UCSD-AML1 (cell line): Measurements from ENCODE around the gene RPS29.

Experiments
- DNase-seq: peaks from one replicate; lab custom pipeline; 2025; ENCODE audit not compliant: unreplicated experiment; lab: John Stamatoyannopoulos, UW

The RPS29 gene

DNA sequence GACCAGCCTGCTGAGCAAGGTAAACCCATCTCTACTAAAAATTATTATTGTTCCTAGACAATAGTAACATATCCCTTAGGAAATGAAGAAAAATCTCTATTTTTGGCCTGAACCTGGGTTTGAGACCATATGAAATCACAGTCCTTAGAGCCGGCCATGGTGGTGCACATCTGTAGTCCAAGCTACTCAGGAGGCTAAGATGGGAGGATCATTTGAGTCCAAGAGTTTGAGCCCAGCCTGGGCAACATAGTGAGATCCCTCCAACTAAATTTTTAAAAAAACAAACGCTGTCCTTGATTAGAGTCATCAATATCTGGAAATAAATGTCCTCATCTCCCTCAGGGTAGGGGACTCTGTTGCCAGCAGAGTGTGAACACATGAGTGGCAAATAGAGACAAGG, 34.6 kb downstream of the RPS29 start:
- DNase-seq: no peak

DNA sequence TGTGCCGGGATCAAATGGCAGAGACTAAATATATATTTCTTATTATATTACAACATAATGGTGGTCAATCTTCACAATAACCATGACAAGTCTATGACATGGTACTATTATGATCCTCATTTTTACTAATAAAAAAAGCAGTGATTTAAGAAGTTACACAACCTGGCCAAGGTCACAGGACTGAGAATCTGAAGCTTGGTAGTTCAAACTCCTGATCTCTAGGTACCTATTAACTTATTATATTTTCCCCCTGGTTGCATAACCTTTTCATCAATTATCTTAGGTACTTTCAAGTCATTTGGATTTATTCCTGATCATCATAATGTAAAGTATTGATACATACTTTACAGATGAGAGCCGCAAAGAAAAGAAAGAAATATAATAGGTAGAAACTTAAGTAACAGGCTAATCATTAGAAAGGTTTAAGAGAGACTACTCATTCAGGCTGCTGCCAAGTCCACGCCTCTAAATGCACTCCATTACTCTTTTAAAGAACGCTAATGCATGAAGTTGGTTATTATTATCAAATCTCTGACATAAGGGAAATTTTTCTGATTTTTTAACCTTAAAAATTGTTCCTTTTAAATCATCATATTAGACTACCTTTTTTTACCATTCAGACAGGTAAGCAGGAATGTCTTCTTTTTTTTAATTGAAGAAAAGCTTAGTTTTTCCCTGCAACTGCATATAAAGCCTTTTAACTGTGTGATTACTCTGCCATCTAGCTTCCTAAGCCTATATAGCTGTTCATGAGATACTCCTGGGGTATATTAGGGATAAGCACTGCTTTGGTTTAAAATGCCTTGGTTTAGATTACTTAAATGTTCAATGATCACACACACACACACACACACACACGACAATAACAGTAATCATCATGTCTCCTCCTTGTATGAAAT, 35.6 kb downstream of the RPS29 start:
- no peak for DNase-seq

DNA sequence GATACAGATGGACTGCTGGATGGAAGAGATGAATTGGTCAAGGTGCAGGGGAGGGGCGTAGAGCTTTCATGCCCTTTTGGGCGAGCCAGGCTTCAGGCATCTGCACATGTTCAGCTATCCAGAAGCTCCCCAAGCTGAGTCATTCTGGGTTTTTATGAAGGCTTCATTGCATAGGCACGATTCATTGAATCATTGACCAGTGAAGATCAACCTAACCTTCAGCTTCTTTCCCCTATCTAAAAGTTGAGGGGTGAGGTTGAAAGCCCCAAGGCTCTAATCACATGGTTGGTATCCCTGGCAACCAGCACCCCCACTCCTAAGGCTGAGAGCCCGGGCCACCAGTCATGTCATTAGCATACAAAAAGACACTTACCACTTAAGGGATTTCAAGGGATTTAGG, 36.3 kb downstream of the RPS29 start:
- DNase-seq: no peak

DNA sequence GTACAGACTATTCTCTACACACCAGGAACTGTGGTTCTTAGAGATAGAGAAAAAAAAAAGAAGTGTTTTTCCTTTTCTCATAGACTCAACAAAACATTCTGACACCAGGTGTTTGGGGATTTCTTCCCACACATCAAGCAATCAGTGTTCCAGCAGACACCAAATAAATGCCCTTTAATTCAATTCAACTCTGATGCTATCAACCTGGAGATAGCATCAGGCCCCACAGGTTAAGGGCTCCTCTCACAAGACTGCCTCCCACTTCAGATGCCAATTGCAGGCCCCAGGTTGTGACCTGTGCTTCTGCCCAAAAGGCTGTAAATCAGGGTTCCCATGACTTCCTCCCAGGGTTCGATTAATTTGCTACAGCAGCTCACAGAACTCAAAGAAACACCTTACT, 36.7 kb downstream of the RPS29 start:
- DNase-seq: no peak

DNA sequence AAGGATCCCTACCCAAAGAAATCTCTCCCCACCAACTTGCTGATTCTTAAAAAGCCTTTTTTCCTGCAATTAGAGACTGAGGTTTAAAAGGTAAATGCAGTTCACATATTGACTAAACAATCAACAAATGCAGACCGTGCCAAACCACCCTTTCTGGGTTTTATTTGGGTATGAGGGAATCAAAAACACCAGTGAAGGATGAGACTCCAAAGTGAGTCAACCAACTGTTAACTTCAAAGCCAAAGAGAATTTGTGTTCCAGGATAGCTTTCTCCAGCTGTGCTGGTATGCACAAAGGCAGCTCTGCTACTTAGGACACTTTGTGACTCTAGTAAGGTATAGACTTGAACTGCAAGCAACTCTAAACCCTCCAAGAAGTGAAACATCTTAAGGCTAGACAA, 39.4 kb downstream of the RPS29 start:
- DNase-seq: no peak

DNA sequence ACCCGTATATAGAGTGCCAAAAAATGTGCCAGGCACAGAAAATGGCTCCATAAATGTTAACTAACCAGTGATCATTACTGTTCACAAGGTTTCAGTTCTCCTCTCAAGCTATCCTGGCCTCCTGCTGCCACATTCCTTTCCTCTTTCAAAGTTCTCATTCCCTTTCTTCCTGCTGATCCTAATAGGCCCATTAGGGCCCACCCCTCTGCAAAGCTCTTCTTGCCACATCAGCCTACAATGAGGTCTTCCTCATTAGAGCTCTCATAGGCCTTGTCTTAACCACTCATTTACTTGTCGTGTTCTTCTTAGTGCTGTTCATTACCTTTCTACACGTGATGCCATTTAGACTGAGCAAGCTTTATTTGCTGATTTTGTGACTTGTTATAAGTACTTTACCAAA, 40.5 kb downstream of the RPS29 start:
- no peak for DNase-seq

DNA sequence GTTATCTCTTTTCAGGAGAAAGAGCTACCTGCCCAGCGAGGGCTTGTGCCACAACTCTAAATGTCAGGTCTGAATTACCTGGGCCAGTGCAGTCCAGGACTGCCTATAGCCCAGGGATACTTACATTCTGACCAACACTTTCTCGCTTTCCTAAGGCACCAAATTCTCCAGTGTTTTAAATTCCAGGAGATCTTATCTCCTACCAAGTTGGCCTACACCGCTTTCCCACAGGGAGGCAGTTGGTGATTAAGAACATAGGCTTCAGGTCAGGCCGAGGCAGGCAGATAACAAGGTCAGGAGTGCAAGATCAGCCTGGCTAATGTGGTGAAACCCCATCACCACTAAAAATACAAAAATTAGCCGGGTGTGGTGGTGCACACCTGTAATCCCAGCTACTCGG, 41.1 kb downstream of the RPS29 start:
- no peak for DNase-seq

DNA sequence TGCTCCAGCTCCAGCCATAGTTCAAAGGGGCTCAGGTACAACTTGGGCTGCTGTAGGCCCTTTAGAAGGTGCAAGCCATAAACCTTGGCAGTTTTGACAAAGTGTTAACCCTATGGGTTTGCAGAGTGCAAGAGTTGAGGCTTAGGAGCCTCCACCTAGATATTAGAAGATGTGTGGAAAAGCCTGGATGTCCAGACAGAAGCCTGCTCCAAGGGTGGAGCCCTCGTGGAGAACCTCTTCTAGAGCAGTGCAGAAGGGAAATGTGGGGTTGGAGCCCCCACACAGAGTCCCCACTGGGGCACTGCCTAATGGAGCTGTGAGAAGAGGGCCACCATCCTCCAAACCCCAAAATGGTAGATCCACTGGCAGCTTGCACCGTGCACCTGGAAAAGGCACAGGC, 45.1 kb downstream of the RPS29 start:
- DNase-seq: no peak

DNA sequence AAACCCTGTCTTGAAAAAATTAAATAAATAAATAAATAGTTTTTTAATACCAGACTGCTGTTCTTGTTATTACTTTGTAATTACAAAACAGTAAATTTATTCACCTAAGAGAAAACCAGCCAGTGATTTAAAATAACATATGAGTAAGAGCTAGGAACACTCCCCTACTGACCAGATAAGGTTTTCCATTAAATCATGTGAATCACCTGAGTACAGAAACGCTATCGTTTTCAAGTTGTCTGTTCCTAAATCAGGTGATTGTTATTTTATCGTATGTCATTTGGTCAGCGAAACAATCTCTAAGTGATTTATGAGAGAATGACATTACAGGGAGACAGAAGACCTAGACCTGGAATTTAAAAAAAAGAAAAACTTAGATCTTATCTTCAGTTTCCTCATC, 47.3 kb downstream of the RPS29 start:
- no peak for DNase-seq
